ENCODE measurements around the gene LPCAT1. TPM values are rescaled to one million over a fixed set of nuclear protein-coding genes. Genes with fewer than 3 reads are reported as not detected.

LPCAT1 gene
- total RNA-seq, 1 experiment from 2014 or later = 17.1 TPM

DNA sequence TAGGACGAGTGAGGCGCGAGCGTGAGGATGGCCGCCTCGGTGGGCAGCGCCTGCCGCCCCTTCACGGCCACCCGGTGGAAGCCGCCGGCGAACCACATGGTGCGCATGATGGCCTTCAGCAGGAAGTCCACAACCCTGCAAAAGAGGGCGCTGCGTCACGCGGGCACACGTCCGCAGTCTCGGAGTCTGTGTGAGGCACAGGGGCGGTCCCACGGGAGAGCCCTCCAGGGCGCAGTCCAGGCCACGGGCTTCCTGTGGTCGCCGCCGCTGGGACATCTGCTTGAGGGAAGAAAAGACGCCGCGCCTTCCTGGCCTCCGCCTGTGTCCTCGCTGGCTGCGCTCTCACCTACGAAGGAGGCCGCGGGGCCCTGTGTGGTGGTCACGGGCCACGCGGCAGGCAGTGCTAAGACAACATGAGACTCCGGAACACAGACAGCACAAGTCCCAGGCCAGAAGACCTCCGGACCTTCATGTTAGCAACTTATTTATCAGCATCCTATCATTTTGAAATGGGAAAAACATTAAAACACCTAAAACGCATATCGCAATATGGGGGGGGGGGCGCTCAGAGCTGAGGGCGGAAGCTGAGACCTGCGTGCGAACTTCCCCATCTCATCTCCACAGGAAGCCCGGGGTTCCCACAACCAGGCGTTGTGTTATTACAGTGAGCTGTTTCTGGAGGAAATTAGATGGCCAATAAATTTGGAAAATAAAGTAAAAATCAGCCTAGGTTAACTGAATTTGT, 28.8 kb downstream of the LPCAT1 start:
- TF ChIP-seq, protein P1, sequence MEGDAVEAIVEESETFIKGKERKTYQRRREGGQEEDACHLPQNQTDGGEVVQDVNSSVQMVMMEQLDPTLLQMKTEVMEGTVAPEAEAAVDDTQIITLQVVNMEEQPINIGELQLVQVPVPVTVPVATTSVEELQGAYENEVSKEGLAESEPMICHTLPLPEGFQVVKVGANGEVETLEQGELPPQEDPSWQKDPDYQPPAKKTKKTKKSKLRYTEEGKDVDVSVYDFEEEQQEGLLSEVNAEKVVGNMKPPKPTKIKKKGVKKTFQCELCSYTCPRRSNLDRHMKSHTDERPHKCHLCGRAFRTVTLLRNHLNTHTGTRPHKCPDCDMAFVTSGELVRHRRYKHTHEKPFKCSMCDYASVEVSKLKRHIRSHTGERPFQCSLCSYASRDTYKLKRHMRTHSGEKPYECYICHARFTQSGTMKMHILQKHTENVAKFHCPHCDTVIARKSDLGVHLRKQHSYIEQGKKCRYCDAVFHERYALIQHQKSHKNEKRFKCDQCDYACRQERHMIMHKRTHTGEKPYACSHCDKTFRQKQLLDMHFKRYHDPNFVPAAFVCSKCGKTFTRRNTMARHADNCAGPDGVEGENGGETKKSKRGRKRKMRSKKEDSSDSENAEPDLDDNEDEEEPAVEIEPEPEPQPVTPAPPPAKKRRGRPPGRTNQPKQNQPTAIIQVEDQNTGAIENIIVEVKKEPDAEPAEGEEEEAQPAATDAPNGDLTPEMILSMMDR (IDR thresholded peaks at IDR 0.05; ENCODE audit: unreplicated experiment) = no peak
- Mint-ChIP-seq H3K36me3 (ENCODE audit: insufficient read depth, unreplicated experiment) (peaks cover 49% of the 10 kb centered on the region), H3K4me3 (ENCODE audit: unreplicated experiment) (no peak overlapping the region), H3K4me1 (ENCODE audit: insufficient read depth, unreplicated experiment) (no peaks in the 10 kb centered on the region), H3K9me3 (ENCODE audit: unreplicated experiment) (no peaks in the 10 kb centered on the region), H3K27me3 (ENCODE audit: insufficient read depth, unreplicated experiment) (no peaks in the 10 kb centered on the region), H3K27ac (ENCODE audit: low read depth, unreplicated experiment) (no peak overlapping the region)
- POLR2A ChIA-PET = no interaction called here
- DNase-seq (ENCODE audit: unreplicated experiment) = no peak
- no TSS peak for BruUV-seq (replicated peaks)
- intact Hi-C loops (cut with micrococcal nuclease) = no loop called here
- CTCF ChIA-PET = no interaction called here

DNA sequence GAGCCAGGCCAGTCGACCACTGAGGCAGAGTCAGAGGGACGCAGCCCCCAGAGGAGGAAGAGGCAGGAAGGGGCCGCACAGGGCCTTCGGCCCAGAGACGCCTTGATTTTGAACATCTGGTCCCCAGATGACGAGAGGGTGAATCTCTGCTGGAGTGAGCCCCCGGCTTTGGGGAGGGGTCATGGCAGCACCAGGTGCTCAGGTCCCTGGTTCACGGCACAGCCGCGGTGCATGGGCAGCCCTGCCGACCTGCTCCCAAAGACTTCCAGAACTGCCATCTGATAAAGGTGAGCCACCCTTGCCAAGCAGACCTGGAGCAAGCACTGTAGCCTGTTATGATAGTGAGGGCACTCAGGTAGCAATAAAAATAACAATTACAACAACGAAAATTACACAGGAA, 29.8 kb downstream of the LPCAT1 start:
- BruUV-seq (replicated peaks) = no TSS peak
- TF ChIP-seq, protein P1 (IDR thresholded peaks at IDR 0.05; ENCODE audit: unreplicated experiment) = no peak

DNA sequence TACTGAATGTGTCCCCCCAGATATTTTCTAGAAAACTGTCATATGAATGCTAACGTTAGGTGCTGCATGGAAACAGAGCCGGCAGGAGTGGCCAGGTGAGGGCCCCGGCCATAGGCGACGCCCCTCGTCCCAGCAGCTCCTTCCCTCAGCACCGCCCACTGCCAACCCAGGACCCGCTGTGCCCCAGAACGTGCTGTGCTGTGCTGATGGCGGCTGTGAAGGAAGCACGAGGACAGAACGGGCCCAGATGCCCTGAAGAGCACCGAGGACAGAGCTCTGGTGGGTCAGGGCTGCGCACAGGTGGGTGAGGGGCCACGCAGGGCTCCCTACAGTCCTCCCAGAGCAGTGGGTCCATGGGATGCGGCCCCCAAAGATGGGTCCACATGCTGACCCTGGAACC, 30.3 kb downstream of the LPCAT1 start:
- no peak for DNase-seq (ENCODE audit: unreplicated experiment)
- ChIA-PET CTCF (interaction anchor here (0.8 kb wide), 1 partner anchor 285 kb away, joined by 3 read pairs; no protein-coding TSS in a partner anchor), POLR2A (no interaction called here)
- BruUV-seq (replicated peaks) = no TSS peak
- H3K27ac Mint-ChIP-seq (ENCODE audit: low read depth, unreplicated experiment) = no peak overlapping the region
- no peak overlapping the region for H3K4me3 Mint-ChIP-seq (ENCODE audit: unreplicated experiment)
- intact Hi-C loops (cut with micrococcal nuclease) = no loop called here
- H3K4me1 Mint-ChIP-seq (ENCODE audit: insufficient read depth, unreplicated experiment) = no peaks in the 10 kb centered on the region
- H3K36me3 Mint-ChIP-seq (ENCODE audit: insufficient read depth, unreplicated experiment) = peaks cover 39% of the 10 kb centered on the region
- H3K27me3 Mint-ChIP-seq (ENCODE audit: insufficient read depth, unreplicated experiment) = no peaks in the 10 kb centered on the region
- TF ChIP-seq, protein P1 (IDR thresholded peaks at IDR 0.05; ENCODE audit: unreplicated experiment) = no peak
- no peaks in the 10 kb centered on the region for H3K9me3 Mint-ChIP-seq (ENCODE audit: unreplicated experiment)

More for the DNA sequence above, 29.8 kb downstream of the LPCAT1 start:
- Mint-ChIP-seq H3K27me3 (ENCODE audit: insufficient read depth, unreplicated experiment) (no peaks in the 10 kb centered on the region), H3K4me3 (ENCODE audit: unreplicated experiment) (no peak overlapping the region), H3K4me1 (ENCODE audit: insufficient read depth, unreplicated experiment) (no peaks in the 10 kb centered on the region), H3K27ac (ENCODE audit: low read depth, unreplicated experiment) (no peak overlapping the region), H3K36me3 (ENCODE audit: insufficient read depth, unreplicated experiment) (peaks cover 44% of the 10 kb centered on the region), H3K9me3 (ENCODE audit: unreplicated experiment) (no peaks in the 10 kb centered on the region)
- ChIA-PET POLR2A (no interaction called here), CTCF (interaction anchor here (0.8 kb wide), 1 partner anchor 285 kb away, joined by 3 read pairs; no protein-coding TSS in a partner anchor)
- no peak for DNase-seq (ENCODE audit: unreplicated experiment)
- intact Hi-C loops (cut with micrococcal nuclease) = no loop called here

DNA sequence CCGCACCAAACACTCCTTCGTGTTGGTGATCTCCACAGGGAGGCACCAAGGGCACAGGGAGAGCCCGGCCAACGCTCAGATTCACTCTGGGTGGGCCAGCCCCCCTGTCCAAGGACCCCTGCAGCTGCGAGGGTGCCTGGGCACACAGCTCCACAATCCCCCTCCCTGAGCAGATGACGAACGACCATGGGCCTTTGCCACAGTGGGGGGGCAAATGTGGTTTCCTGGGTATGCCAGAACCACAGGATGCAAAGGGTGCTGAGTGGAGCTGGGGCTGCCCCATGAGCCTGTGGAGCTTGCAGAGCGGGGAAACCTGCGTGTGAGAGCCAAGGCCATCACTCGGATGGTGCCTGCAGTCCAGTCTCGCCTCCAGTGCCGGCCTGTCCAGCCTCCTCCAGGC, 31.0 kb downstream of the LPCAT1 start:
- no TSS peak for BruUV-seq (replicated peaks)
- H3K36me3 Mint-ChIP-seq (ENCODE audit: insufficient read depth, unreplicated experiment) = peaks cover 38% of the 10 kb centered on the region
- H3K4me3 Mint-ChIP-seq (ENCODE audit: unreplicated experiment) = no peak overlapping the region
- no peak overlapping the region for H3K27ac Mint-ChIP-seq (ENCODE audit: low read depth, unreplicated experiment)
- intact Hi-C loops (cut with micrococcal nuclease) = no loop called here
- no peaks in the 10 kb centered on the region for H3K27me3 Mint-ChIP-seq (ENCODE audit: insufficient read depth, unreplicated experiment)
- no peak for DNase-seq (ENCODE audit: unreplicated experiment)
- CTCF ChIA-PET = interaction anchor here (0.6 to 1.1 kb wide), 6 partner anchors 13 to 302 kb away, joined by 3 to 5 read pairs (median 3); no protein-coding TSS in a partner anchor
- POLR2A ChIA-PET = no interaction called here
- TF ChIP-seq, protein P1 (IDR thresholded peaks at IDR 0.05; ENCODE audit: unreplicated experiment) = no peak
- H3K9me3 Mint-ChIP-seq (ENCODE audit: unreplicated experiment) = no peaks in the 10 kb centered on the region
- no peaks in the 10 kb centered on the region for H3K4me1 Mint-ChIP-seq (ENCODE audit: insufficient read depth, unreplicated experiment)

All from MCF 10A (cell line).